Tongue (tissue), 3 donors: ENCODE measurements around the gene LIPJ. TPM values are rescaled to one million over a fixed set of nuclear protein-coding genes. Genes with fewer than 3 reads are reported as not detected.

Experiments
- DNase-seq: peaks from one replicate; pipeline ENCODE4 v3.0.0-alpha.2; 2015
- small RNA-seq: library from RNA; depleted of rRNA; stranded (forward); fragments of <200 nt; gene quantifications from one replicate; pipeline ENCODE3, GENCODE V24; 2014; ENCODE audit warnings: low replicate concordance
- total RNA-seq: library from RNA; depleted of rRNA; stranded (reverse); fragments of >200 nt; gene quantifications from one replicate; pipeline ENCODE4 v1.2.3, GENCODE V29; 2014

Gene LIPJ
- total RNA-seq, 1 donor from 2014 or later: 0.21 TPM

DNA sequence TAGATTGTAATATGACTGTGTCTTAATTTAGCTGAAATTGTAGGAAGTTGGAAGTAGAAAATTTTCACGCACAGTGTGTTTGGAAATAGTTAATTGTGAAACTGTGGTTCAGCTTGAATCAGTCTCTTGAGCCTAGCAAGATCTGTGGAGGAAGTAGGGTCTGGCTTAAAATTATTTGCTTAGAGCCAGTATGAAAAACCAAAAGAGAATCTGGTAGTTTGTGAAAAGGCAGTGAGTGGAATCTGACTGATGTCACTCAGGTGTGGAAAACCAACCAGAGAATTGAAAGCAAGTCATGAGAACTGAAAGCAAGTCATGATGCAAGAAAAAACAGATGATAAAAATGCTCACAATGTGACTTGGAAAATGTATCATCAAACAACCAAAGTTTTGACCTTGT lies 11.5 kb downstream of the LIPJ start:
- no peak for DNase-seq

DNA sequence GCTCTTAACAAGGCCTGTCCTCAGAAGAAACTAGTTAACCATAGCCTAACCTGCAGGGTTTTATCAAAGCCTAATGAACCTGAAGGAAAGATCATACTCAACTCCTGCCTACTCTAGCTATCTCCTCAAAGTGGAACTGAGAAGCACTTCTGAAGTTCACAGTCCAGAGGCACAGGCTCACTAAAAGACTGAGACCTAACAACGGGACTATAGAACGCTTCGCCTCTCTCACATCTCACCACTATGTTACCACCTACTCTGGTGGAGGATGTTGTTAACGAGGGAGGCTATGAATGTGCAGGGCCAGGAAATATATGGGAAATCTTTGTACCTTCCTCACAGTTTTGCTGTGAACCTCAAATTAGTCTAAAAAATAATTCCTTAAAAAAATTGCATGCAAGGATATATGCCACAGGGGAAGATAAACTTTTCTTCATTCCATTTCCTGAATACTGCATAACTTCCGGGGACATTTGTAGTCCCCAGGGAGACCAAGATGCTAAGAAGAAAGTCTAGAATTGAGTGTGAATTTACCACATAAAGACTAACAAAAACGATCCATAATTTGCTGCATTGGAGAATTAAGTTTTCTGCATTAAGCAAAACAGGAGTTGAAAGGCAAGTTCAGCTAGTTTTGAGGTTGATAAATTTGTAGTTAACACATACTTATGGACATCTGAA lies 21.6 kb downstream of the LIPJ start:
- DNase-seq: no peak

DNA sequence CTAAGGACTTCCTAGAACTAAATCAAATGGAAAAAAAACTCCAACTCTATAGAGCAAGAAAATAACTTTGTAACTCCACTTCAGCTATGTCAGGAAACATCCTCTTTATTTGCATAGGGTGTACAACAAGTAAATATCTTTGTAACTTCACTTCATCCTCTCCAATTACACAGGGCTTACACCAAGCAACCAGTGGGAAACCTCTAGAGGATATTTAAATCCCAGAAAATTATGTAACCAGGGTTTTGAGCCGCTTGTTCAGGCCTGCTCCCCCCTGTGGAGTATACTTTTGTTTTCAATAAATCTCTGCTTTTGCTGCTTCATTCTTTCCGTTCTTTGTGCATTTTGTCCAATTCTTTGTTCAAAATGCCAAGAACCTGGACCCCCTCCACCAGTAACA lies 22.2 kb downstream of the LIPJ start:
- DNase-seq: no peak

GRCh38 chr10:88616250-88616977 lies 29.9 kb downstream of the LIPJ start:
- peak; percentile 52 for DNase-seq

DNA sequence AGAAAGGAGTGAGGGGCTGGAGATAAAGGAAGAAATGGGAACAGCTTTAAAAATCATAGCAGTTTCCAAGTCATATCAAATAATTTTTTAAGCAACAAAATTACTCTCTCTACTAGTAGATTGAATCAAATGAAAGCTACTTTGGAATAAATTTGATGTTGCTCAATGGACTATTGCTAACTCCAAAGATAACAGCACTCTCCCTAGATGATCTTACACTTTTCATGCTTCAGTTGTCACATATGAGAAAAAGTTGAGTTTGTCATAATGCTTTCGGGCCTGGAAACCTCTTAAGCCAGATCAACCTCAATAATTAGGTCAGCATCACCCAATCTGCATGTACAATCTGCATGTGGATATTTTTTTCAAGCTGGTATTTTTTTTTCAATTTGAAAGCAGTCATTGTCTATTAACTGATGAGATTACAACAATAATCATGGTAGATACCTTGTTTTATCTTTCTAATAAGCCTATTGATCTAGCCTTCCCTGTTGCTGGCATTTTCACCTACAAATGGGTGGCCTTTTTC lies 31.3 kb downstream of the LIPJ start:
- DNase-seq: no peak

GRCh38 chr10:88618496-88618895 lies 31.9 kb downstream of the LIPJ start:
- no peak for DNase-seq

DNA sequence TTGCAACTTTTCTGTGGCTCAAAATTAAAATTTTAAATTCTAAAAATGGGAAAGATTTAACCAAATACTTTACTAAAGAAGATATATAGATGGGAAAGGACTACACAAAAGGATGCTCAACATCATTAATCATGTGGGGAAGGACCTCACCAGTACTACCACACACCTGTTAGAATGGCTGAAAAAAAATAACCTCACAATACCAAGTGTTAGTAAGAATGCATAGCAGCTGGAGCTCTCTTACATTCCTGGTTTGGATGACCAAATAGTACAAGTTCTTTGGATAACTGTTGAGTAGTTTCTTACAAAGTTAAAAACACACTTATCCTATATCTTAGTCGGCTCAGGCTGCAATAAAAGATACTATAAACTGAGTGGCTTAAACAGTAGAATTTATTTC lies 33.9 kb downstream of the LIPJ start:
- DNase-seq: no peak

GRCh38 chr10:88623835-88624234 lies 37.3 kb downstream of the LIPJ start:
- no peak for DNase-seq

DNA sequence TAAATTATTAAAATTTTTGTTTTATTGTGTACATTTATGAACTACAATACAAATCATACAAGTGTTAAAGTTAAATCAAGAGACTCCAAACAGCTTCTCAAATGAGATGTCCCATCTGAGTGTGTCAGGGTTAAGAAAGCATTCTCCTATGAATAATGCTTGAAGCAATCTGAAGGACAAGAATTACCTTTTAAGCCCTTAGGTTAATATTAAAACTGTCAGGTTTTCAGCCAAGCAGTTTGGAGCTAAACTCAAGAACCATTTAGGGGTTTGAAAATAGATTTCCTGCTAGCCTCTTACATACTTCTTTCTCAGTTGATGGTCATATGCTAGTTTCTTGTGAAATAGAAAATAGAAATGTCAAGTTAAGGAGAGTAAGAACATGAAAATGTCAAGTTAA lies 38.3 kb downstream of the LIPJ start:
- DNase-seq: no peak

GRCh38 chr10:88640186-88640585 lies 53.6 kb downstream of the LIPJ start:
- no peak for DNase-seq

- no peak for DNase-seq
These were observed 55.6 kb downstream of the LIPJ start for GRCh38 chr10:88642209-88642608.

DNA sequence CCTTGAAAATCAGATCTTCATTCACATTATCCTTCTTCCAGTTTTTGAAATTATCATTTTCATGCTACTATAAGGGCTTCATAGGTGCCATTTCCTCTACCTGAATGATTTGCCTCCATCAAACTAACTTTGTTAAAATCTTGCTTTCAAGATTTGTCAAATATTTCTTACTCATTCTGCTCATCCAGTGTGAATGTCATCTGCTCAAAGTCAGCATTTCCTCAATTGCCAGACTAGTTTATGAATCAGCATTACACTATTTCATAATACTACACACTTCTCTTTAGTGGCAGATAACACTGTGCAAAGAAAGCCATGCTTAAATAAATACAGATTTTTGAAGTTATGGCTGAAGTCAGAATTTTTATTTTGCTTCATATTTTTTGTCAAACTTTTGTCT lies 56.4 kb downstream of the LIPJ start:
- no peak for DNase-seq

GRCh38 chr10:88647061-88647615 lies 60.6 kb downstream of the LIPJ start:
- DNase-seq: no peak

DNA sequence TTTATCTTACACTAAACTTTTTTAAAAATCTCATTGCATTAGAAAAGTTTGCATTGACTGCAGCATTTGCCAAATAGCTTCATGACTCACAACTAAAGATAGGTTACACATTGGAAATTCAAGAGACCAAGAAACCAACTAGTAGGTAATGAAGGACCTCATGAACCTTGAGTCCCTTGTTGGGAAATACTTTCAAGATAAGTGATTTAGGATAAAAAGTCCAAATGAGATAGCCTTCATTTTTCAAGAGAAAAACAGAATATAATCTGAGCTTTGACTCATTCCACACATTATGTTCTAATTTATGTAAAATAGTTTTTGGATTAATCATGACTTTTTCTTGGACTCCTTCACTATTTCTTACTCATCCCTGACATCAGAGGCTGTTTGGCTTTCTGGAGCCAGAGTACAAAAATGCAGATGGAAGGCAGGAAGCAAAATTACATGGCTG lies 64.6 kb downstream of the LIPJ start:
- peak; percentile 34 for DNase-seq

GRCh38 chr10:88652616-88653015 lies 66.1 kb downstream of the LIPJ start:
- DNase-seq: no peak

Small RNAs within 50 kb of the gene (small RNA-seq; reads per million reads assigned to genes)
- not detected for gene RF00019

Other genes with a start within 250 kb of the LIPJ start
- gene RNLS, start 3.4 kb upstream of the LIPJ start, total RNA-seq: 11.9 TPM
- gene LIPF, start 77.7 kb downstream of the LIPJ start, total RNA-seq: not detected
- 1.1 TPM for gene LIPK, start 119.5 kb downstream of the LIPJ start, total RNA-seq
- not detected for gene LIPN, start 173.3 kb downstream of the LIPJ start, total RNA-seq
- not detected for gene LIPM, start 216.0 kb downstream of the LIPJ start, total RNA-seq